ENCODE results near the gene TET2.

DNA sequence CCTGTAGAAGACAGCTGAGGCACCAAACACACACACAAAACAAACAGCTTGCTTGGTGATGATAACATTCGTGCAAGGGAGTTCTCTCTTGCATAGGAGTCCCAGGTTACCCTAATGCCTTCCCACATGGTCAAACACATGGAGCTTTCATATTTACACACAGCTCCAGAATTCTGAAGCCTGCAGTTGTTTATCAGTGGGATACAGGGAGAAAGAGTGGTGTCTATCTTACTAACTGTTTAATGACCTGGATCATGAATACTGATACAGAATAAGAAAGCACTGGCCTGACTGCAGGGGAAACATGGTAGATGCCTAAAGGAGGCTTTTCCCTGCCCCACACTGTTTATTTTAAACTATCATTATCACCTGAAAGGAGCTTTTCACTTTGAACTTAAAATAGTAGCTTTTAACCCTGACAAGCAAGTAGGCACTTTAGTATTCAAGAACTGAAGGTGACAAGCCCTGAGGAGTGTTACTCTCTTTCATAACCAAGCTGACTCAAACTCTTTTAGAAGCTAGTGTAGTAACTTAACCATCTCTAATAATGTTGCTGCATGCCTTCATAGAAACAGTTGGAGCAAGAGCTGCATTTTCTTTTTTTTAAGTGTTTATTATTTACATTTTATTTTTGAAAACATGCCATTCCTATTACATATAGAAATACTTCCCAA lies 15.6 kb downstream of the TET2 start:
- no peak for TF ChIP-seq ZNF274 (IDR thresholded peaks at IDR 0.05; ENCODE audit: low read depth, low read length)
- TF ChIP-seq YY1 (IDR thresholded peaks at IDR 0.05; ENCODE audit: insufficient read depth, insufficient read length), result no peak
- no peak for TF ChIP-seq SUZ12 (IDR thresholded peaks at IDR 0.05; ENCODE audit: extremely low read depth, insufficient read depth, insufficient read length)
